Astrocyte (in vitro differentiated cells and primary cell): ENCODE results near the gene TMEM62. TPM values are rescaled to one million over a fixed set of nuclear protein-coding genes. Genes with fewer than 3 reads are reported as not detected.

ENCODE experiments used
- DNase-seq: peaks from one replicate; pipeline ENCODE4 v3.0.0-alpha.2; 2010; ENCODE audit warnings: low read depth
- FAIRE-seq: peaks from 2 replicates; lab custom pipeline; 2011; peaks lifted over from hg19 to GRCh38; lab: Jason Lieb, UNC
- H2AFZ ChIP-seq: 2 replicates; pipeline ENCODE4 v1.6.0; 2012; ENCODE audit warnings: low read depth, low read length, inconsistent platforms
- H3K27ac ChIP-seq: 2 replicates; pipeline ENCODE4 v1.5.1; 2011; ENCODE audit warnings: low read depth, low read length, inconsistent platforms
- H3K27me3 ChIP-seq: 2 replicates; pipeline ENCODE4 v1.6.0; 2011; ENCODE audit warnings: low read length, inconsistent platforms; ENCODE audit not compliant: insufficient read depth
- H3K36me3 ChIP-seq: 2 replicates; pipeline ENCODE4 v1.5.1; 2011; ENCODE audit warnings: low read length, inconsistent platforms; ENCODE audit not compliant: insufficient read depth
- H3K4me1 ChIP-seq: 2 replicates; pipeline ENCODE4 v1.5.1; 2011; ENCODE audit warnings: low read length, inconsistent platforms; ENCODE audit not compliant: insufficient read depth
- H3K4me2 ChIP-seq: 2 replicates; pipeline ENCODE4 v1.6.0; 2012; ENCODE audit warnings: low read length, inconsistent platforms
- H3K4me3 ChIP-seq: 2 replicates; pipeline ENCODE4 v1.5.1; 2011; ENCODE audit warnings: low read depth, mild to moderate bottlenecking, low read length, inconsistent platforms; ENCODE audit not compliant: insufficient read depth
- H3K79me2 ChIP-seq: 2 replicates; pipeline ENCODE4 v1.6.0; 2012; ENCODE audit warnings: mild to moderate bottlenecking, low read length, inconsistent platforms; ENCODE audit not compliant: insufficient read depth
- H3K9ac ChIP-seq: 2 replicates; pipeline ENCODE4 v1.6.0; 2012; ENCODE audit warnings: mild to moderate bottlenecking, low read length, inconsistent platforms
- H3K9me3 ChIP-seq: 2 replicates; pipeline ENCODE4 v1.5.1; 2012; ENCODE audit warnings: low read depth, mild to moderate bottlenecking, low read length, inconsistent platforms; ENCODE audit not compliant: insufficient read depth
- H4K20me1 ChIP-seq: 2 replicates; pipeline ENCODE4 v1.6.0; 2012; ENCODE audit warnings: low read length, inconsistent platforms; ENCODE audit not compliant: insufficient read depth
- H3K27ac Mint-ChIP-seq: one replicate; pipeline ENCODE4 v1.8.0; 2021; ENCODE audit warnings: mild to moderate bottlenecking, mixed read lengths; ENCODE audit not compliant: unreplicated experiment
- H3K27me3 Mint-ChIP-seq: one replicate; pipeline ENCODE4 v1.8.0; 2021; ENCODE audit warnings: low read depth, mixed read lengths; ENCODE audit not compliant: unreplicated experiment
- H3K36me3 Mint-ChIP-seq: one replicate; pipeline ENCODE4 v1.8.0; 2021; ENCODE audit warnings: low read depth, mixed read lengths; ENCODE audit not compliant: unreplicated experiment
- H3K4me1 Mint-ChIP-seq: one replicate; pipeline ENCODE4 v1.8.0; 2021; ENCODE audit warnings: low read depth, mixed read lengths; ENCODE audit not compliant: unreplicated experiment
- H3K4me3 Mint-ChIP-seq: one replicate; pipeline ENCODE4 v1.8.0; 2021; ENCODE audit warnings: mild to moderate bottlenecking, moderate library complexity, mixed read lengths; ENCODE audit not compliant: unreplicated experiment
- H3K9me3 Mint-ChIP-seq: one replicate; pipeline ENCODE4 v1.8.0; 2021; ENCODE audit warnings: mild to moderate bottlenecking, mixed read lengths; ENCODE audit not compliant: unreplicated experiment
- CTCF ChIP-seq: IDR thresholded peaks from 2 replicates; pipeline ENCODE4 v1.5.1; 2011; ENCODE audit warnings: low read depth, mild to moderate bottlenecking, inconsistent platforms, low read length, moderate library complexity; ENCODE audit not compliant: insufficient read depth
- EZH2 ChIP-seq: IDR thresholded peaks from 2 replicates; pipeline ENCODE4 v1.6.1; 2012; ENCODE audit warnings: mild to moderate bottlenecking, low read length, inconsistent platforms; ENCODE audit not compliant: insufficient read depth
- total RNA-seq: library from RNA; stranded (reverse); gene quantifications from 2 replicates; pipeline ENCODE4 v1.2.1, GENCODE V29; 2021

The TMEM62 gene
- total RNA-seq, 1 donor from 2014 or later: 15.2 TPM

- no peak overlapping the region for H3K9ac ChIP-seq
- no peak overlapping the region for H3K4me3 Mint-ChIP-seq
- H3K27me3 Mint-ChIP-seq: no peaks in the 10 kb centered on the region
- H3K9me3 ChIP-seq: no peaks in the 10 kb centered on the region
- H2AFZ ChIP-seq: no peak overlapping the region
- no peak overlapping the region for H3K4me2 ChIP-seq
- H3K27ac Mint-ChIP-seq: no peak overlapping the region
- peaks cover 10% of the 10 kb centered on the region for H3K36me3 ChIP-seq
- H4K20me1 ChIP-seq: peaks cover 74% of the 10 kb centered on the region
- no peak overlapping the region for H3K4me3 ChIP-seq
- TF ChIP-seq CTCF: no peak
- no peak for TF ChIP-seq EZH2
- no peak overlapping the region for H3K27ac ChIP-seq
- peaks cover 14% of the 10 kb centered on the region for H3K4me1 ChIP-seq
- peaks cover 27% of the 10 kb centered on the region for H3K4me1 Mint-ChIP-seq
- H3K9me3 Mint-ChIP-seq: no peaks in the 10 kb centered on the region
- DNase-seq: no peak
- H3K79me2 ChIP-seq: peaks cover 89% of the 10 kb centered on the region
- FAIRE-seq: no peak
- H3K36me3 Mint-ChIP-seq: peaks cover 17% of the 10 kb centered on the region
- no peaks in the 10 kb centered on the region for H3K27me3 ChIP-seq
These were observed 34.1 kb upstream of the TMEM62 start for GRCh38 chr15:43099105-43099845.

GRCh38 chr15:43100971-43101370, 32.4 kb upstream of the TMEM62 start:
- Mint-ChIP-seq H3K4me1 (peaks cover 18% of the 10 kb centered on the region), H3K4me3 (peak overlapping the region; percentile 6), H3K36me3 (peaks cover 17% of the 10 kb centered on the region), H3K9me3 (no peaks in the 10 kb centered on the region), H3K27ac (no peak overlapping the region), H3K27me3 (no peaks in the 10 kb centered on the region)
- peaks cover 10% of the 10 kb centered on the region for H3K36me3 ChIP-seq
- H2AFZ ChIP-seq: no peak overlapping the region
- H3K79me2 ChIP-seq: peaks cover 92% of the 10 kb centered on the region
- TF ChIP-seq CTCF (no peak), EZH2 (no peak)
- no peak overlapping the region for H3K9ac ChIP-seq
- no peaks in the 10 kb centered on the region for H3K27me3 ChIP-seq
- no peak for DNase-seq
- H3K27ac ChIP-seq: no peak overlapping the region
- H3K4me2 ChIP-seq: no peak overlapping the region
- peaks cover 6% of the 10 kb centered on the region for H3K4me1 ChIP-seq
- H3K9me3 ChIP-seq: no peaks in the 10 kb centered on the region
- no peak overlapping the region for H3K4me3 ChIP-seq
- no peak for FAIRE-seq
- H4K20me1 ChIP-seq: peaks cover 60% of the 10 kb centered on the region

- H3K9me3 Mint-ChIP-seq: no peaks in the 10 kb centered on the region
- peaks cover 16% of the 10 kb centered on the region for H3K4me1 Mint-ChIP-seq
- H4K20me1 ChIP-seq: peaks cover 52% of the 10 kb centered on the region
- DNase-seq (no peak), FAIRE-seq (no peak)
- H3K9ac ChIP-seq: no peak overlapping the region
- no peak overlapping the region for H3K27ac ChIP-seq
- H3K27me3 ChIP-seq: no peaks in the 10 kb centered on the region
- TF ChIP-seq EZH2 (no peak), CTCF (no peak)
- no peaks in the 10 kb centered on the region for H3K27me3 Mint-ChIP-seq
- H3K36me3 ChIP-seq: peaks cover 10% of the 10 kb centered on the region
- H3K4me3 Mint-ChIP-seq: no peak overlapping the region
- H3K79me2 ChIP-seq: peaks cover 83% of the 10 kb centered on the region
- H3K27ac Mint-ChIP-seq: no peak overlapping the region
- peaks cover 8% of the 10 kb centered on the region for H3K4me1 ChIP-seq
- H3K4me3 ChIP-seq: no peak overlapping the region
- no peaks in the 10 kb centered on the region for H3K9me3 ChIP-seq
- H2AFZ ChIP-seq: no peak overlapping the region
- H3K36me3 Mint-ChIP-seq: peaks cover 11% of the 10 kb centered on the region
- no peak overlapping the region for H3K4me2 ChIP-seq
These were observed 31.2 kb upstream of the TMEM62 start for GRCh38 chr15:43102187-43102586.
